ENCODE results near the gene SLC5A10.

SLC5A10 gene

DNA sequence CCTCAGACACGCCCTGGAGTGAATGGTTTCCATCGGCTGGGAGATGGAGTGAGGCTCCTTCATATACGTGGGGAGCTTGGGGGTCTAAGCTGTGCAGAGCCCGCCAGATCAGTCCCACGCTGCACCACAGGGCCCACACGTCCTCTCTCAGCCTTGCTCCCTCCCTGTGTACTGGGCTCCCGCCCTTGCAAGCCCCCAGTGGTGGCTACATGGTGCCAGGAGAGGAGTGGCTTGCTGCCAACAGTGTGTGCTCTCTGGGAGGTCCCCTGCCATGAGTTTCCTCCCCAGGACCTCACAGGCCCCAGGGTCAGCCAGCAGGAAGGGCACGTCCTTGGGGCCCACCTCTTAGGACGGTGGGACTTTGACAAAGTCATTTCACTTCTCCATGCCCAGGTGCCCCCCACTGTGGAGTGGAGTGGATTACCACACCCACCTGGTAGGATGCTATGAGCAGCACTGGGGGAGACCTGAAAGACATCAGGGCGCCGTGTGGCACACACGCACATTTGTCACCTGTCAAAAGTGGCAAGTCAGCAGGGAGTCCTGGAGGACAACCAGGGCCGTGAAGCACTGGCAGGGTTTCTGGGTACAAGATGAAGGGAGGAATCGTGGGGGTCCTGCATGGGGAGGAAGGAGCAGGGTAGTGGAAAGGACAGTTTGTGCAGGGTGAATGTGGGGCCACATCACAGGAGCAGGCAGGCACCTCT is 13.7 kb downstream of the SLC5A10 start:
- H3K27ac ChIP-seq = no peak overlapping the region
- TF ChIP-seq CTCF (IDR thresholded peaks at IDR 0.05) = no peak
- no peak for TF ChIP-seq ZFX (IDR thresholded peaks at IDR 0.05; ENCODE audit: borderline replicate concordance)

DNA sequence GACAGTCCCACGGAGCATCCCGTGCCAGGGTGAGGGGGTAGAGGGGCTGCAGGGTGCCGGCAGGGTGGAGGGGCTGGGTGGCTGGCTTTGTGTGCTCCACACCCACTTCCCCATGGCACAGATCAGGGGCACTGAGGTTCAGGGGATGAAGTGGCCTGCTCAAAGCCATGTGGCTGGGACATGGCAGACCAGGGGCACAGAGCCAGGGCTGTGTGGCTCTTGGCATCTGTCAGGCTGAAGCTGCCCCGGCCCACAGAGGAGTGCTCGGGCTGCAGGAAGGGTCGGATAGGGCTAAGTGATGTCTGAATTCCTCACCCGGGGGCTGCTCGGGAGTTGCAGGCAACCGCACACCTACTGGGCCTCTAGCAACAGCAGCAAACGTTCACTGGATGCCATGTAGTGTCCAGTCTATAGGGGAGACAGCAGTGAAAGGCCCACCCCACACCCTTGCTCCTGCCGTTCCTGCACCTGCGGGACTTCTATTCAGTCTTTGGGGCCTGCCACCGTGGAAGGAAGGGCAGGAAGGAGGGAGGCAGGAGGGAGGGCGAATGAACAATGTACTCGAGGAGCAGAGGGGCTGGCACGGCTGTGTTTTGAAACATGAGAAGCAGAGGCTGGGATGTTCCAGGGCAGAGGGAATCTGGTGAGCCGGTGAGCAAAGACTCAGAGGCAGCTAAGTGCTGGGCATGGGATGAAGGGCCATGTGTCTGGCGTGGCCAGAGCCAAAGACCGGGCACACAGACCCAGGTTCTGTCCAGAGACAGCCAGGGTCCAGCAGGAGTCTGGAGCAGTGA is 15.1 kb downstream of the SLC5A10 start:
- H3K27ac ChIP-seq = no peak overlapping the region
- no peak for TF ChIP-seq CTCF (IDR thresholded peaks at IDR 0.05)
- no peak for TF ChIP-seq ZFX (IDR thresholded peaks at IDR 0.05; ENCODE audit: borderline replicate concordance)

GRCh38 chr17:18967916-18968315 is 16.0 kb downstream of the SLC5A10 start:
- TF ChIP-seq ZFX (IDR thresholded peaks at IDR 0.05; ENCODE audit: borderline replicate concordance) (no peak), CTCF (IDR thresholded peaks at IDR 0.05) (no peak)
- no peak overlapping the region for H3K27ac ChIP-seq

DNA sequence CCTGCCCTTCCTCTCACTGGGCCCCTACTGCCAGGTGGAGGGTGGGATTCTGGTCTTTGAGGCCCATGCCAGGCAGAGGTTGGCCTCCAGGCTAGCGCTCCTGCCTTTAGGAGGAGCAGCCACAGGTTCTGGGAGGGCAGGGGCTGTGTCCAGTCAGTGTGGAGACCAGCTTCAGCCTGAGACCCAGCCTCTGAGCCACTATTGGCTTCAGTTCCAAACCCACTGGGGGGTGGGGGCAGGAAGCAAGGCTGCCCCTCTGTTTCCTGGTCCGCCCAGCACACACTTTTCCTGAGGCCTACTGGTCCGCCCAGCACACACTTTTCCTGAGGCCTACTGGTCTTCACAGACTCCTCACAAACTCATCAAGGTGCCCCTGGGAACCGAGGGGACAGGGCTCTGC is 16.4 kb downstream of the SLC5A10 start:
- no peak for TF ChIP-seq CTCF (IDR thresholded peaks at IDR 0.05)
- H3K27ac ChIP-seq = no peak overlapping the region

- no peak overlapping the region for H3K27ac ChIP-seq
- no peak for TF ChIP-seq CTCF (IDR thresholded peaks at IDR 0.05)
- TF ChIP-seq ZFX (IDR thresholded peaks at IDR 0.05; ENCODE audit: borderline replicate concordance) = no peak
Observed at GRCh38 chr17:18968945-18969887, 17.3 kb downstream of the SLC5A10 start.

DNA sequence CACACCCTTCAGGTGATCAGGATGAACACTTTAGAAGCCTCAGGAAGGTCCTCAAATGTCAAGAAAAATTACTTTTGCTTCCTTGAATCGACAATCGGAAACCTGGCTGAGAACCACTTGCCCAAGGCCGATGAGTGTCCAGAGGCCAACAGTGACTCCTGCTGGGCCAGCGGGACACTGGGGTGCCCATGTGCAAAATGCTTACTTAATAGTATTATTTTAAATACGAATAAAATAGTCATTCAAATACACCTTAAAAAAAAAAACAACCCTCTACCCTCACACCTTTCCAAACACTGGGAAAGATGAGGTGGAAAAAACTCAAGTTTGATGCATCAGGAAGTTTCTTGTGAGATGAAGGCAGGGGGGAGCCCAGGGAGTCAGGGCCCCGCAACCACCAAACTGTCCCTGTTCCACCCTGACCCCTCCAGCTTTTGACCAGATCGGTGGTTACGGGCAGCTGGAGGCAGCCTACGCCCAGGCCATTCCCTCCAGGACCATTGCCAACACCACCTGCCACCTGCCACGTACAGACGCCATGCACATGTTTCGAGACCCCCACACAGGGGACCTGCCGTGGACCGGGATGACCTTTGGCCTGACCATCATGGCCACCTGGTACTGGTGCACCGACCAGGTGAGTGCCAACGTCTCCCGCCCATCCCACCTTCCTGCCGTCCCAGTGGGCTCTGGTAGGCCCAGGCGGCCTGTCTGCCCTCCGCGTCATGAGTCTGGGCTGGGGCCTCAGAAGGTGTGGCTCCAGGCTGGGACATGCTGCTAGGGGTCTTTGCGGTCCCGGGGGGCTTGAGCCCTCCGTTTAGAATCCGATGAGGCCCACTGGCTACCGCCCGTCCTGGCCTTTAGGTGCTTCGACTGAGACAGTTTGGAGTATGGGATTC is 18.9 kb downstream of the SLC5A10 start:
- H3K27ac ChIP-seq = no peak overlapping the region
- TF ChIP-seq CTCF (IDR thresholded peaks at IDR 0.05) (peak; percentile 16), ZFX (IDR thresholded peaks at IDR 0.05; ENCODE audit: borderline replicate concordance) (no peak)
